ENCODE data around the gene MYO3B. TPM values are rescaled to one million over a fixed set of nuclear protein-coding genes. Genes with fewer than 3 reads are reported as not detected.
"Not testable (repeated sequence)": the region's sequence is repeated elsewhere in the genome, so short reads cannot be mapped to it uniquely, and the experiment has no call there.

Gene MYO3B
- total and polyA plus RNA-seq, 3 donors from 2014 or later = 1.4 to 3.5 (median 2.5) TPM

DNA sequence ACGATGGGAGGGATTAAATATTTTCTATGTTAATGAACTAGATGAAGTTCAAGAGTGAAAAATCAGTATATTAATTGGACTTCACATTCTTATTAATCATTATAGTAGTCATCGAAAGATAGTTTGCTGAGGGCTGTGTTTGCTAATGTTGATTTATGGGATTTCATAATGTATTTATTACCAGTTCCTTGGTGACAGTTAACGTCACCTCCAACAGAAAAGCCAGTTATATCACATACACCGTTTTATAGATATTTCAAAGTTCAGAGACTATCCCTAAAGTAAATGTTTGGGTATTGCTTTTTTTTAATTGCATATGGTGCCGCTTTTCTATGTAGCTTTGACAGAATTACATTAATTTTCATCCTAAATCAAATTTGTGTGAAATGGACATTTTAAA is 487.8 kb downstream of the MYO3B start:
- Histone ChIP-seq H3K4me3 (no peak overlapping the region), H3K27me3 (no peaks in the 10 kb centered on the region), H3K36me3 (ENCODE audit: low read depth, missing control alignments) (no peaks in the 10 kb centered on the region), H3K9me3 (no peaks in the 10 kb centered on the region), H3K4me1 (no peaks in the 10 kb centered on the region), H3K27ac (no peak overlapping the region)
- intact Hi-C loops (cut with DNase I; ENCODE audit: low total_unique reads) = no loop called here
- 80 to 83% methylated on average over 5 of the region's 5 CpGs for WGBS, 2 donors
- TF ChIP-seq, protein P1, sequence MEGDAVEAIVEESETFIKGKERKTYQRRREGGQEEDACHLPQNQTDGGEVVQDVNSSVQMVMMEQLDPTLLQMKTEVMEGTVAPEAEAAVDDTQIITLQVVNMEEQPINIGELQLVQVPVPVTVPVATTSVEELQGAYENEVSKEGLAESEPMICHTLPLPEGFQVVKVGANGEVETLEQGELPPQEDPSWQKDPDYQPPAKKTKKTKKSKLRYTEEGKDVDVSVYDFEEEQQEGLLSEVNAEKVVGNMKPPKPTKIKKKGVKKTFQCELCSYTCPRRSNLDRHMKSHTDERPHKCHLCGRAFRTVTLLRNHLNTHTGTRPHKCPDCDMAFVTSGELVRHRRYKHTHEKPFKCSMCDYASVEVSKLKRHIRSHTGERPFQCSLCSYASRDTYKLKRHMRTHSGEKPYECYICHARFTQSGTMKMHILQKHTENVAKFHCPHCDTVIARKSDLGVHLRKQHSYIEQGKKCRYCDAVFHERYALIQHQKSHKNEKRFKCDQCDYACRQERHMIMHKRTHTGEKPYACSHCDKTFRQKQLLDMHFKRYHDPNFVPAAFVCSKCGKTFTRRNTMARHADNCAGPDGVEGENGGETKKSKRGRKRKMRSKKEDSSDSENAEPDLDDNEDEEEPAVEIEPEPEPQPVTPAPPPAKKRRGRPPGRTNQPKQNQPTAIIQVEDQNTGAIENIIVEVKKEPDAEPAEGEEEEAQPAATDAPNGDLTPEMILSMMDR (IDR thresholded peaks at IDR 0.05) = no peak
- no peak for TF ChIP-seq POLR2A (IDR thresholded peaks at IDR 0.05)
- no peak for DNase-seq

DNA sequence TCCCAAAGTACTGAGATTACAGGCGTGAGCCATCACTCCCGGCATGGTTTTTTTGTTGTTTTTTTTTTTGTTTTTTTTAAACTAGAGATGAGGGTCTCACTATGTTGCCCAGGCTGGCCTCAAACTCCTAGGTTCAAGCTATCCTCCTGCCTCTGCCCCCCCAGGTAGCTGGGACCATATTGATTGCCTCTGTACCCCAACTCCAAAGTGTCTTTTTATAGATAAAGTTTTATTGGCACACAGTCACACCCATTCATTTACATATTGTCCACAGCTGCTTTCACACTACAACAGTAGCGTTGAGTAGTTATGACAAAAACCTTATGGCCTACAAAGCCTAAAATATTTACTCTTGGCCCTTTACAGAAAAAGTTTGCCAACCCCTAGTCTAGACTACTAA is 492.0 kb downstream of the MYO3B start:
- no peak for TF ChIP-seq POLR2A (IDR thresholded peaks at IDR 0.05)
- TF ChIP-seq, protein P1 (IDR thresholded peaks at IDR 0.05) = no peak
- Histone ChIP-seq H3K9me3 (no peaks in the 10 kb centered on the region), H3K36me3 (ENCODE audit: low read depth, missing control alignments) (no peaks in the 10 kb centered on the region), H3K27me3 (no peaks in the 10 kb centered on the region), H3K4me3 (no peak overlapping the region), H3K4me1 (no peaks in the 10 kb centered on the region), H3K27ac (no peak overlapping the region)
- DNase-seq = no peak
- intact Hi-C loops (cut with DNase I; ENCODE audit: low total_unique reads) = no loop called here
- 85 to 93% methylated on average over 3 of the region's 3 CpGs for WGBS, 2 donors

DNA sequence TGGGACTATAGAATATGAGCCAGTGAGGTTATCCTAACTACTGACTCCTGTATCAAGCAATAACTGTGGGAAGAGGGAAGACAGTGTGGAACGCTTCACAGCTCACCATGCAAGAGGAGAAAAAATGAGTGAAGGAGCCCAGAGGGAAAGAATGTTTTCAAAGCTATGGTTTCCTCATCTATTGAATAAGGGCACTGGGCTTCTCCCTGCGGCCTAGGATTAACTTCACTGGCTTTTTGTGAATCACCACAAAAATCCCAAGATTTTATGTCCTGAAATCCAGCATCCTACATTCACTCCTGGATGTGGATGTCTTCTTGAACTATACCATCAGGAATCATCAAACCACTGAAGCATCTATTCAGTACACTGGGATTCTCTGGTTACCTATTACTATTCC is 492.7 kb downstream of the MYO3B start:
- no peak for TF ChIP-seq POLR2A (IDR thresholded peaks at IDR 0.05)
- TF ChIP-seq, protein P1 (IDR thresholded peaks at IDR 0.05) = no peak
- intact Hi-C loops (cut with DNase I; ENCODE audit: low total_unique reads) = no loop called here
- H3K27me3 ChIP-seq = no peaks in the 10 kb centered on the region
- no peak overlapping the region for H3K4me3 ChIP-seq
- DNase-seq = no peak
- no peaks in the 10 kb centered on the region for H3K4me1 ChIP-seq
- H3K36me3 ChIP-seq (ENCODE audit: low read depth, missing control alignments) = no peaks in the 10 kb centered on the region
- H3K9me3 ChIP-seq = no peaks in the 10 kb centered on the region
- H3K27ac ChIP-seq = no peak overlapping the region
- WGBS, 2 donors = 86 to 90% methylated on average over 2 of the region's 2 CpGs

DNA sequence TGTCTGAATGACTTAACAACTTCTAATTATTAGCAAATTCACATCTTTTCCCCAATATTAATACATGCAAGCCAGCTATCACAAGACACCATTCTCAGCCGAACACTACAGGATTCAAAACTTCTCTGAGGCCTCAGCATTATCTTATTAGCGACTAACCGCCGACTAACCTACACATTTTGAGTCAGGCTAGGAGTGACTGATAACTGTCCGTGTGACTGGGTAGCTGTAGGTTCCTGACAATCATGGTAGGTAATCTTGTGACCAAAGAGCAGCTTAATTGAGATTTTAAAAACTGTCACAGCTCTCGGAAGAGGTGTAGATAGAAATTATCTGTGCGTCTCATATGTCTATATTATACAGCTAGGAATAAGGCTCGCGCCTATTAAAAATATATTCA is 493.1 kb downstream of the MYO3B start:
- no peak overlapping the region for H3K4me3 ChIP-seq
- H3K36me3 ChIP-seq (ENCODE audit: low read depth, missing control alignments) = no peaks in the 10 kb centered on the region
- no peak for DNase-seq
- no peaks in the 10 kb centered on the region for H3K4me1 ChIP-seq
- TF ChIP-seq, protein P1 (IDR thresholded peaks at IDR 0.05) = no peak
- TF ChIP-seq POLR2A (IDR thresholded peaks at IDR 0.05) = no peak
- WGBS, 2 donors = 87 to 90% methylated on average over 9 of the region's 9 CpGs
- no peak overlapping the region for H3K27ac ChIP-seq
- no peaks in the 10 kb centered on the region for H3K9me3 ChIP-seq
- no peaks in the 10 kb centered on the region for H3K27me3 ChIP-seq
- intact Hi-C loops (cut with DNase I; ENCODE audit: low total_unique reads) = no loop called here

DNA sequence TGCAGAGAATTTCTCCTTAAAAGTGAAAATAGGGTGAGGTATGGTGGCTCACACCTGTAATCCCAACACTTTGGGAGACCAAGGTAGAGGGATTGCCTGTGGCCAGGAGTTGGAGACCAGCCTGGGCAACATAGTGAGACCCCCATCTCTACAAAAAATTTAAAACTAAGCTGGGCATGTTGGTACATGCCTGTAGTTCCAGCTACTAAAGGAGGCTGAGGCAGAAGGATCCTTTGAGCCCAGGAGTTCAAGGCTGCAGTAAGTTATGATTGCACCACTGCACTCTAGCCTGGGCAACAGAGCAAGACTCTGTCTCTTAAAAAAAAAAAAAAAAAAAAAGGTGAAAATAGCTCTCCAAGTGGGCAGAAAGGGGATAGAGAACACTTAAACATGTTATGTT is 496.3 kb downstream of the MYO3B start:
- intact Hi-C loops (cut with DNase I; ENCODE audit: low total_unique reads); H3K36me3 ChIP-seq (ENCODE audit: low read depth, missing control alignments); H3K27ac ChIP-seq; H3K4me1 ChIP-seq; H3K4me3 ChIP-seq; DNase-seq; H3K9me3 ChIP-seq; H3K27me3 ChIP-seq: not testable (repeated sequence)
